Activated CD8-positive, alpha-beta memory T cell treated with anti-CD3 and anti-CD28 coated beads, Interleukin-2, amount 50 U/mL, for 4 hours (primary cell): ENCODE data around the gene MAZ.
"Not testable (repeated sequence)": the region's sequence is repeated elsewhere in the genome, so short reads cannot be mapped to it uniquely, and the experiment has no call there.

Experiments
- DNase-seq: peaks from one replicate; pipeline ENCODE4 v3.0.0-alpha.2; 2020

The MAZ gene

GRCh38 chr16:29784901-29785500, 21.3 kb upstream of the MAZ start:
- peak; percentile 79 for DNase-seq

GRCh38 chr16:29787155-29787554, 19.2 kb upstream of the MAZ start:
- DNase-seq, result not testable (repeated sequence)

GRCh38 chr16:29789775-29790182, 16.6 kb upstream of the MAZ start:
- no peak for DNase-seq

GRCh38 chr16:29790183-29790948, 16.0 kb upstream of the MAZ start, which contains the start of gene KIF22:
TSS of gene KIF22 (plus strand) at chr16:29790751. CDS start at chr16:29790760, 9 bp downstream.
- peak; percentile 99 for DNase-seq

GRCh38 chr16:29790949-29791844, 15.1 kb upstream of the MAZ start:
- DNase-seq, result no peak

- no peak for DNase-seq
Measured at GRCh38 chr16:29791845-29792807, 14.2 kb upstream of the MAZ start.

- not testable (repeated sequence) for DNase-seq
Measured at GRCh38 chr16:29793153-29793552, 13.2 kb upstream of the MAZ start.

- no peak for DNase-seq
Measured at GRCh38 chr16:29794231-29794710, 12.1 kb upstream of the MAZ start.

GRCh38 chr16:29802416-29802935, 3.9 kb upstream of the MAZ start:
- DNase-seq, result no peak

- DNase-seq, result no peak
Measured at GRCh38 chr16:29804020-29804419, 2.3 kb upstream of the MAZ start.

- DNase-seq, result no peak
Measured at GRCh38 chr16:29804455-29805231, 1.7 kb upstream of the MAZ start.

- DNase-seq, result peak; percentile 97
Measured at GRCh38 chr16:29805232-29806098, 864 bp upstream of the MAZ start.

- peak; percentile 63 for DNase-seq
Measured at GRCh38 chr16:29806641-29807425, 504 bp downstream of the MAZ start.

- peak; percentile 89 for DNase-seq
Measured at GRCh38 chr16:29807426-29808218, 1.3 kb downstream of the MAZ start.

GRCh38 chr16:29808219-29808900, 2.0 kb downstream of the MAZ start:
- DNase-seq, result peak; percentile 54

GRCh38 chr16:29809031-29809747, 2.9 kb downstream of the MAZ start:
- no peak for DNase-seq
